ES-I3 (cell line): Measurements from ENCODE around the gene R3HDM4.

ENCODE experiments used
- H3K36me3 ChIP-seq: 2 replicates; pipeline ENCODE4 v1.6.1; 2013; ENCODE audit warnings: mild to moderate bottlenecking, low read length, control low read depth, moderate library complexity; ENCODE audit not compliant: insufficient read depth
- H3K4me1 ChIP-seq: 2 replicates; pipeline ENCODE4 v1.6.1; 2013; ENCODE audit warnings: mild to moderate bottlenecking, control low read depth, low read length; ENCODE audit not compliant: insufficient read depth
- H3K9ac ChIP-seq: 2 replicates; pipeline ENCODE4 v1.6.1; 2013; ENCODE audit warnings: low read depth, mild to moderate bottlenecking, low read length, moderate library complexity
- H3K9me3 ChIP-seq: 2 replicates; pipeline ENCODE4 v1.6.1; 2013; ENCODE audit warnings: mild to moderate bottlenecking, low read length, moderate library complexity; ENCODE audit not compliant: control insufficient read depth, insufficient read depth

Gene R3HDM4

GRCh38 chr19:918481-919198, 5.6 kb upstream of the R3HDM4 start:
- Histone ChIP-seq H3K36me3 (no peaks in the 10 kb centered on the region), H3K9ac (no peak overlapping the region; the same call in 1 of the 2 replicates), H3K9me3 (no peaks in the 10 kb centered on the region), H3K4me1 (no peaks in the 10 kb centered on the region)

GRCh38 chr19:918152-918437, 5.1 kb upstream of the R3HDM4 start:
- Histone ChIP-seq H3K9ac (peak overlapping the region; percentile 68; the same call in 1 of the 2 replicates), H3K4me1 (no peaks in the 10 kb centered on the region), H3K9me3 (no peaks in the 10 kb centered on the region), H3K36me3 (no peaks in the 10 kb centered on the region)

GRCh38 chr19:917323-918151, 4.5 kb upstream of the R3HDM4 start, which contains the start of gene KISS1R:
Gene KISS1R, plus strand, starts transcription at chr19:917333. Its CDS starts 170 bp downstream, at chr19:917503.
- Histone ChIP-seq H3K9ac (peak within 1 kb of the TSS; percentile 68), H3K9me3 (no peaks in the 10 kb centered on the region), H3K36me3 (no peaks in the 10 kb centered on the region), H3K4me1 (no peaks in the 10 kb centered on the region)

- H3K9ac ChIP-seq, result peak overlapping the region; percentile 68; the same call in 1 of the 2 replicates
- no peaks in the 10 kb centered on the region for H3K36me3 ChIP-seq
- H3K4me1 ChIP-seq, result no peaks in the 10 kb centered on the region
- no peaks in the 10 kb centered on the region for H3K9me3 ChIP-seq
Measured at GRCh38 chr19:916645-917322, 3.8 kb upstream of the R3HDM4 start.

- Histone ChIP-seq H3K9ac (peak overlapping the region; percentile 72; the same call in 1 of the 2 replicates), H3K4me1 (peaks cover 5% of the 10 kb centered on the region; the same call in 1 of the 2 replicates), H3K9me3 (no peaks in the 10 kb centered on the region), H3K36me3 (no peaks in the 10 kb centered on the region)
Measured at GRCh38 chr19:912181-913079, 589 bp downstream of the R3HDM4 start.

- Histone ChIP-seq H3K9me3 (no peaks in the 10 kb centered on the region), H3K36me3 (no peaks in the 10 kb centered on the region), H3K9ac (peak overlapping the region; percentile 44; the same call in 1 of the 2 replicates), H3K4me1 (peaks cover 5% of the 10 kb centered on the region; the same call in 1 of the 2 replicates)
Measured at GRCh38 chr19:911197-912033, 1.6 kb downstream of the R3HDM4 start.

GRCh38 chr19:907183-907853, 5.7 kb downstream of the R3HDM4 start:
- Histone ChIP-seq H3K4me1 (peaks cover 5% of the 10 kb centered on the region; the same call in 1 of the 2 replicates), H3K9ac (no peak overlapping the region), H3K9me3 (no peaks in the 10 kb centered on the region), H3K36me3 (no peaks in the 10 kb centered on the region)

- Histone ChIP-seq H3K36me3 (no peaks in the 10 kb centered on the region), H3K9ac (no peak overlapping the region), H3K4me1 (peaks cover 5% of the 10 kb centered on the region; the same call in 1 of the 2 replicates), H3K9me3 (no peaks in the 10 kb centered on the region)
Measured at GRCh38 chr19:906480-906879, 6.5 kb downstream of the R3HDM4 start.

GRCh38 chr19:904545-904944, 8.5 kb downstream of the R3HDM4 start:
- H3K4me1 ChIP-seq, result peaks cover 5% of the 10 kb centered on the region; the same call in 1 of the 2 replicates
- no peaks in the 10 kb centered on the region for H3K9me3 ChIP-seq
- H3K36me3 ChIP-seq, result no peaks in the 10 kb centered on the region
- H3K9ac ChIP-seq, result no peak overlapping the region

- H3K4me1 ChIP-seq, result no peaks in the 10 kb centered on the region; the same call in 1 of the 2 replicates
- no peaks in the 10 kb centered on the region for H3K36me3 ChIP-seq
- no peaks in the 10 kb centered on the region for H3K9me3 ChIP-seq
- H3K9ac ChIP-seq, result no peak overlapping the region
Measured at GRCh38 chr19:903266-903797, 9.7 kb downstream of the R3HDM4 start.

- Histone ChIP-seq H3K36me3 (no peaks in the 10 kb centered on the region), H3K9ac (no peak overlapping the region)
Measured at GRCh38 chr19:902446-903226, 10.4 kb downstream of the R3HDM4 start.

GRCh38 chr19:902093-902370, 11.0 kb downstream of the R3HDM4 start:
- Histone ChIP-seq H3K9me3 (no peaks in the 10 kb centered on the region), H3K36me3 (no peaks in the 10 kb centered on the region), H3K9ac (no peak overlapping the region), H3K4me1 (no peaks in the 10 kb centered on the region; the same call in 1 of the 2 replicates)

More at GRCh38 chr19:902446-903226, 10.4 kb downstream of the R3HDM4 start:
- Histone ChIP-seq H3K4me1 (no peaks in the 10 kb centered on the region; the same call in 1 of the 2 replicates), H3K9me3 (no peaks in the 10 kb centered on the region)
